GM18951 (cell line): Measurements from ENCODE around the gene FMNL3.

ENCODE experiments used
- POLR2A ChIP-seq: IDR thresholded peaks from 4 replicates; pipeline ENCODE4 v1.6.1; 2011; ENCODE audit warnings: mild to moderate bottlenecking; ENCODE audit not compliant: insufficient read length, insufficient read depth; ENCODE audit errors: extremely low read depth
- in situ Hi-C: fragments of 300-500 bp; cut with MboI; formaldehyde crosslinking; loops from one replicate; pipeline ENCODE4 v1.12.0; 2022; ENCODE audit warnings: low sequenced_read_pairs, mixed read lengths, inconsistent platforms; ENCODE audit not compliant: unreplicated experiment

The FMNL3 gene

DNA sequence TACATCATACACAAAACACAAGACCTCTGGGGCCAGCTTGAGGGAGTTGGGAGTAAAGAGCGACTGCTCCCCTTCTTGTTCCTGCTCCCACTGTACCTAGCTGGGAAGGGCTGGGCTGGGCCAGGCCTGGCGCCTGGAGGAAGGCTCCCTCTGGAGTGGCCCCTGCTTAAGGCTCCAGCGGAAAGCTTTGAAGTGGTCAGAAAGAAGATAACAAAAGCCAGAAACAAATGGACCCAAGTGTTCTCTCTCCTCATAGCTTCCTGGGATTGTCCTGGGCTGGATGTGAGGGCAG, 58.5 kb downstream of the FMNL3 start:
- in situ Hi-C loops: no loop called here
- TF ChIP-seq POLR2A: no peak

DNA sequence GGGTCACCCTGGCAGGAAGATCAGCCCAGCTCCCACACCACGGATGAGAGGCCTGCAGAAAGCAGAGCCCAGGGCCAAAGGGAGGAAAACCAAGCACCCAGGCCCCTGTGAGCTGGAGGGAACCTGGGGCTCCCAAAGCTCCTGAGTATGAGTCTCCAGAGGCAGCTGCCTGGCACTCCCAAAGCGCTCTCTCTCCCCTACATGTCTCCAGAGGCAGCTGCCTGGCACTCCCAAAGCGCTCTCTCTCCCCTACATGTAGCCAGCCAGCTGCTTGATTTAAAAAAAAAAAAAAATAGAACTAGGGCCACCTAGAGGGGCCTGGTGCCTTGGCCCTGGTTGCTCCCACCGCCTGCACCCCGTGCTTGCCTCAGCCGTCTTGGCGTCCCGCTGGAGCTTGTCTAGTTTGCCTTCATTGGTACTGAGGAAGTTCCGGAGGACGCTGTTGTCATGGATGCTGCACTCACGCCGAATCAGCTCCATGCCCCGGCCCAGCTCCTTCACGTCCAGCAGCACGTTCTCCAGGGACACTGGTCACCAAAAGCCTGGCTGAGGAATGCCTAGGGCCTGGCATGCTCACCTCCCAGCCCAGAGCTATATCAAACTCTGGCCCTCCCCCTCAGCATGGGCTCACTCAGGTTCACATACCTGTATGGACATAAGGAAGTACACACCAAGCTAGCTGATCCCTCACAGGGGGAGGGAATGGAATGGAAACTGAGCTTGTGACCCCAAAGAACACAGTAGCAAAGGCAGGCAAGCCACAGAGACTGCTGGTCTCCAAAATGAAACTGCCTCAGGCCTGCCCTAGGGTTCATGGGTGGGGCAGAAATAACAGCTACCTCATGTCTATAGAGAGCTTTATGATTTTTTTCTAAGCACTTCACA, 59.1 kb downstream of the FMNL3 start:
- no peak for TF ChIP-seq POLR2A

DNA sequence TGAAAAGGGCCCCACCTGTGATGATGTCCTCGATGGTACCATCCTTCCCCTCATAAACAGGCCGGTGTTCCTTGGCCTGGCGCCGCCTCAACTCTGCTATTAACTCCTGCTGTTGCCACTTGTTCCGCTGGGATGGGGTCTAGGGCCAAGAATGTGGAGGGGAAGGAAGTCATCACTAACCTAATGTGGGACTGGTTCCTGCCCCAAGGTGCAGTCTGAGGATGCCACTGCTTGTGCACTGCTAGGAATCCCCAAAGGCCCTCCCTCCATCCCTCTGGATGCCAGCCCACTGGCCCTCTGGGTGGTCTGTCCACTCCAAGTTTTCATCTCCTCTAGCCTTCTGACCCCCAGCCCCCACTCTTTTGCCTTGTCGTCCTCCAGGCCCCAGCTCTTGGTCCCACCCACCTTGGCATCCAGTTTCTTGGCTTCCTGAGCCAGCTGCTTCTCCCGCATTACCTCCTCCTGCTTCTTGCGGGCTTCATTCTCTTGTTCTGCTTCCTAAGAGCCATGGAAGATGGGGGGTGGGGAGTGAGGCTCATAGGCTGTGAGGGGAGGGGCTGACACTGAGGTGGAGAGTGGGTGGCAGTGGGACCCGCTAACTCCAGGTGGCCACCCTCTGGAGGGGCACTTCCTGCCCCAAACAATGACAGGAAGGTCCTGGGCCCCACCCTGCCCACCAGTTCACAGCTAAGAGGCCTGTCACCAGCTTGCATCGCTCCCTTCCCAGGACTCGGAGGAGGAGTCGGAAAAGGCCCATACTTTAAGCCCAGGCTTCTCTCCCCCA, 60.1 kb downstream of the FMNL3 start:
- in situ Hi-C loops: no loop called here
- no peak for TF ChIP-seq POLR2A

More for the DNA sequence above, 59.1 kb downstream of the FMNL3 start:
- in situ Hi-C loops: no loop called here

DNA sequence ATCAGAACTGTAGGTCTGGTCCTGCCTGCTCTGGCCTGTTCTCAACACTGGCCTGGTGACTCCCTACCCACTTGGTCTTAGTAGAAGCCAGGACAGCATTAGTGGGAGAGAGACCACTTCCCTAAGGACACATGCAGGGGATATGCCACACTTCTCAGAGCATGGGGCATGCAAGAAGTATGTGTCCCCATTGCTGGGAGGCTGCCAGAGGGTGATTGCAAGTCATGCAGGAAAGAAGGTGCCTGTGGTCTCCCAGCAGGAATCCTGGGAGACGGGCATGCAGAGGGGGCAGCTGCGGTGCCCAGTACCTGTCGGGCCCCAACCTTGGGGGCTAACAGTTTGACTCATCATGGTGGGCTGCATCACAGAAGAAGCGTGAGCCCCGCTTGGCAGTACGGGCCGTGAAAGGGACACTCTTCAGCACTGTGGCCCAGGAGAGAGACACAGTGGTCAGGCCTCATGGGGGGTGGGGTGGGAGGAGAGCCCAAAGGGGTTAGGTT, 60.8 kb downstream of the FMNL3 start:
- TF ChIP-seq POLR2A: no peak
- in situ Hi-C loops: no loop called here

DNA sequence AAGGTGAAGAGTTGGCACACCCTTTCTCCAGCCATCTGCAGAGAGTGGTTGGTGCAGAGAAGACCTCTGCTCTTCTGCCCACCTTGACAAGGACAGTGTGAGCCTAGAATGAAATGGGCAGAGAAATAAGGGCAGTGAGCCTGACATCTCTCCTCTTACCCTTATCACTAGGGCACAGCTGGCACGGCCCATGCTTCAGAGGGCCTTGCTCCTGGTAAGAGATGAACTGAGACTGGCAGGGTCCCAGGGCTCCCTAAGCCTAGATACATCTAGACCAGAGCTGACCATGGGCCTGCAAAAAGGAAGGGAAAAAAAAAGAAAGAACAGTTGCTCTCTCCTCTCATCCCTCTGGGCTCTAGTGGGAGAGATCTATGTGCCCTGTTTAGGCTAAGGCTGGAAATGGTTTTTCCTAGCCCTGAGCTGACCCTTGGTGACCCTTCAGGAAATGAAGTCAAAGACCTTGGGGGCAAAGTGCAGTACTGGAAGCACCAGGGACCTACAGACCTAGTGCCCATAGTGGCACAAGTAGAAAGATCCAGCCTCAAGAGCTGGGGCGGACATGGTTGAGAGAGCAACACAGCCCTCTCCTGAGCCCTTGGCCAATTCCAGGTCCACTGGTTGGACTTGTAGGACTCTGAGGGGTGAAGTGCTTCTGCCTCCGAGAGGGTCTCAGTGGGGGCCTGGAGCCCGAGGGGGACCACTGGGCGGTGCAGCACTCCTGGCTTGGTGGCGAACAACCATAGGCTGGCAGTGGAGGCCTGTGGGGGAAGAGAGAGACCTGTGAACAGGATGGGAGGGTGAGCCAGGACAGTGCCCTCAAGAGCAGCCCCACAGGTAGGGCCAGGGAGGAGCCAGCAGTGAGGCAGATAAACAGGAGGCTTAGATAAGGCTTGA, 61.8 kb downstream of the FMNL3 start:
- TF ChIP-seq POLR2A: no peak
- in situ Hi-C loops: no loop called here

DNA sequence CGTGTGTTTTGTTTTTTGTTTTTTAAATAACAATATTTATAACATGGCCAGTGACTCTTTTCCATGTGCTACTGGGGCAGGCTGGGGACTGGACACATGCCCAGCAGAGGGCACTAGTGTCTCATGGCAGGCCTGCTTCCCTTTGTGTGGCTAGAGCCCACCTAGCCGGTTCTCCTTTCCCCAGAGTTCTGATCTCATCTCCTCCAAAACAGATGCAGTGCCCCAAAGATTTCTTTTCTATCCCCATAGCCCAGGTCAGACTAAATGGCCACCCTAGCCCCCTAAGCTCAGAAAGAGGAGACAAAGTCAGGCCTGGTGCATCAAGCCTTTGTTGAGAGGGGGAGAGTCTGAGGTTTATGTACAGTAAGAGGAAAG, 62.6 kb downstream of the FMNL3 start:
- in situ Hi-C loops: no loop called here
- no peak for TF ChIP-seq POLR2A

DNA sequence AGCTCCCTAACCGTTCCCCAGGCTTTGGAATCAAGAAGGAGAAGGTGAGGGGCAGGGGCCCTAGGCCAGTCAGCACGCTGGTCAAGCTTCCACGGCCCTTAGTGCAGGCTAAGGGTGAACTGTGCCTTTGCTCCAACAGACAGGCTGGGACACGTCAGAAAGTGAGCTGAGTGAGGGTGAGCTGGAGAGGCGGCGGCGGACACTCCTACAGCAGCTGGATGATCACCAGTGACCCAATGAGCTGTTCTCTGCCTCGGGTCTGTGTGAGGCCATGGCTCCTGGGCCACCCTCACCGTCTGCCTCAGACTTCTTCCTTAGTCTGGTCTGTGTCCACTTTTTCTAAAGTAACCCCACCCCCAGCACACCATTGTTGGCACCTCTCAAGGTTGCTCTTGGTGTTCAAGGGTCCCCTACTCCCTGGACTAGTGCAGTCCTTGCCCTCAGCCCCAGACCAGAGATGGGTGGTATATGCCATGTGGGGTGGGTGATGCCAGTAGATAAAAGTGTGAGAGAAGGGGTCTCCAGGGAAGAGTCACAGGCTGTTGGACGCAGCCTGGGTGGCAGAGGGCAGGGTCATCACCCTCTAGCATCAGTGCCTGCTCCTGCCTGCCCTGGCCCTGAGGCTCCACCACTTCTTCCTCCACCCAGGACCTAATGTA, 63.1 kb downstream of the FMNL3 start:
- in situ Hi-C loops: no loop called here
- no peak for TF ChIP-seq POLR2A

DNA sequence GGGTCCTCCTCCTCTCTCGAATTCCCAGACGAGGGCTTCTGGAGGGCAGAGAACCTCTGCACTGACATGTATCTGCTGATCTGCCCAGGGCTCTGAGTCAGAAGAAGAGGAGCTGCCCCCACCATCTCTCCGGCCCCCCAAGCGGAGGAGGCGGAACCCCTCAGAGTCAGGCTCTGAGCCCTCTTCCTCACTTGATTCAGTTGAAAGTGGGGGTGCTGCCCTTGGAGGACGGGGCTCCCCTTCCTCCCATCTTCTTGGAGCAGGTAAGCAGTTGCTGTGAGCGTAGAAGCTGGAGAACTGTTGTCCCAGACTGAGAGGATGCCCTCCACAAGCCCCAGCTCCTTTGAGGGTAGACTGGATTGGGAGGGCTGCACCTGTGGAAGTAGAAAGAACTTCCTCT, 64.1 kb downstream of the FMNL3 start:
- TF ChIP-seq POLR2A: no peak
- in situ Hi-C loops: no loop called here

DNA sequence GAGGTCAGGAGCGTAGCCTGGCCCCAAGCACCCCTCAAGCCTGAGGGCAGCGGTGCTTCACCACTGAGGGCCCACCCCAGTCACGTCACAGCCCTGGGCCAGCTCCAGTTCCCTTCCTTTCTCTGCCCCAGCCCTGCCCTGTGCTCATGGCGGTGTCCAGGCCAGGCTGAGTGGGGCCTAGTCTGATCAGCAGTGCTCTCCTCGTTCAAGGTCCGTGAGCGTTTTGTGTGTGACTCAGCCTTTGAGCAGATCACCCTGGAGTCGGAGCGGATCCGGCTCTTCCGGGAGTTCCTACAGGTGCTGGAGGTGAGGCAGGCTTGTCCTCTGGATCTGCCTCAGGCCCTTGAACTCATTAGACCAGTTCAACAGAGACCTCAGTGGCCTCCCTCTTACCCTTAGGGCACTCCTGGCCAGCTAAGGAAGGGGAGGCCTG, 64.8 kb downstream of the FMNL3 start:
- in situ Hi-C loops: no loop called here
- no peak for TF ChIP-seq POLR2A

DNA sequence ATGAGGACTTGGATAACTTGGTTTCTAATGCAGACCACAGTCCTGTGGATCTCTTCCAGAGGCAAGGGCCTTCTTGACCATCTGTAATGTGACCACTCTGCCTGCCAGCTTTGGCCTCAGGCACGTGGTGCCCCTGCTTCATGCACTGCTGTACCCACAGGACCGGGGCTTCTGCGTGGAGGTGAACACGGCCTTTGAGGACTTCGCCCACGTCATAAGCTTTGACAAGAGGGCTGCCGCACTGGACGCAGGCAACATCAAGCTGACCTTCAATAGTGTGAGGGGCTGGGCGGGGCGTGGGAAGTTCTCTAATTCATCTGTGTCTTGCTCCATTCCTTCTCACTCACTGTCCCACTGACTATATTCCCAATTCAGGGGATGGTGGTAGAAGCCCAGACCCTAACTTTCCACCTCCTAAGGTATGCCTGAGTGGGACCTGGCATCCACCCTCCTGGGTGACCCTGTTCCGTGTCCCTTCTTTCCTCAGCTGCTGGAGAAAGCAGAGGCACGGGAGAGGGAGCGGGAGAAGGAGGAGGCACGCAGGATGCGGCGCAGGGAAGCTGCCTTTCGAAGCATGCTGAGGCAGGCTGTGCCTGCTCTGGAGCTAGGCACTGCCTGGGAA, 65.3 kb downstream of the FMNL3 start:
- in situ Hi-C loops: no loop called here
- TF ChIP-seq POLR2A: no peak

DNA sequence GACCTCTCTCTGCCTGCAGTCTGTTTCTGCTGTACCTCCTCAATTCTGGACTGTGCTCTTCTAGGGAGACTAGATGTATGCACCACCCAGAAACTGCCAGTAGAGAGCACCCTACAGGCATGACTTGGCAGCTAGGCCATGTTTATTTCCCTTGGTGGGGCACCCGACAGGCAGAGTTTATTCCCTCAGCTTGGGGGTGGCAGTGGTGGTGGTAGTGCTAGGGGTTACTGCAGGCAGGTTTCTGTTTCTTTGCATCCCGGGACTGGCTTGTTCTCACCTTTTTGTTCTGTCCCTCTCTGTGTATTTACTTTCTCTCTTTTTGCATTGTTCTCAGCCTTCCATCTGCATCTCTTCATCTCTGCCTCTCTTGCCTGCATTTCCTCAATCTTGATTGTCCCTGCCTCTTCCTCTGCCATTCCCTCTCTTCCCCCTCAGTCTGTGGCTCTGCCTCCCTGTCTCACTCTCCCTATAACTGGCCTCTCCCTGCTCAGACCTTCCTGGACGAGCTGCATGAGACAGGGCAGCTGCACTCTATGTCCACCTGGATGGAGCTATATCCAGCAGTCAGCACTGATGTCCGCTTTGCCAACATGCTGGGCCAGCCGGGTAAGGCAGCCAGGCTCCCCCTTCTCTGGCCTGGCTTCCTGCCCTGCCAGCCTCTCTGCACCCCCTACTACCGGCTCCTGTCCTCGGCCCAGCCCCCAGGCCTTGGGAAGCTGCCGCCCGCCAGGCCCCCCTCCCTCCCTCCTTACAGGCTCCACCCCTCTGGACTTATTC, 70.0 kb downstream of the FMNL3 start:
- in situ Hi-C loops: no loop called here
- no peak for TF ChIP-seq POLR2A
